ENCODE measurements around the gene GUK1. TPM values are rescaled to one million over a fixed set of nuclear protein-coding genes. Genes with fewer than 3 reads are reported as not detected.

Gene GUK1
- total and polyA plus RNA-seq, 11 donors = 142 to 358 (median 176) TPM

DNA sequence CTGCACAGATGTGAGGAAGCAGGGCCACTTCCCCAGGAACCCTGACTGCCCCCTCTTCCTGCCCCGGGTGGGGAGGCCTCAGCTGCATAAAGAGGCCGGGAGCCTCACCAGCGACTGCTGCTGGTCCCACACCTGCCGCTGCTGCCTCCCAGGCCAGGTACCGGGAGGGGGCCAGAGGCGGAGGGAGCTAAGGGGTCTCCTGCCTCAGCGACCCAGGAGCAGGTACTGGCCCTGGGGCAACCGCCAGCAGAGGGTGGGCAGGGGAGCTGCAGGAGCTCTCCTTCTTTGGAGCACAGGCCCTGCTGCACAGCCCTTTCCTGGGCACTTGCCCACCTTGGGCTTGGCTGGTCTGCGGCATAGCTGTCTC, 16.4 kb downstream of the GUK1 start:
- ATAC-seq (no peak), DNase-seq (peak in 2 of 5 donors; percentile 25 to 47)
- Histone ChIP-seq H3K27ac (no peak overlapping the region), H3K4me1 (peaks cover 0 to 22% (median 10%) of the 10 kb centered on the region in 12 donors), H3K27me3 (peaks cover 0 to 13% (median 0%) of the 10 kb centered on the region in 9 donors), H3K4me3 (no peak overlapping the region), H3K9me3 (no peaks in the 10 kb centered on the region), H3K36me3 (no peaks in the 10 kb centered on the region)
- intact Hi-C loops (cut with DNase I) = no loop called here
- TF ChIP-seq, protein P1, sequence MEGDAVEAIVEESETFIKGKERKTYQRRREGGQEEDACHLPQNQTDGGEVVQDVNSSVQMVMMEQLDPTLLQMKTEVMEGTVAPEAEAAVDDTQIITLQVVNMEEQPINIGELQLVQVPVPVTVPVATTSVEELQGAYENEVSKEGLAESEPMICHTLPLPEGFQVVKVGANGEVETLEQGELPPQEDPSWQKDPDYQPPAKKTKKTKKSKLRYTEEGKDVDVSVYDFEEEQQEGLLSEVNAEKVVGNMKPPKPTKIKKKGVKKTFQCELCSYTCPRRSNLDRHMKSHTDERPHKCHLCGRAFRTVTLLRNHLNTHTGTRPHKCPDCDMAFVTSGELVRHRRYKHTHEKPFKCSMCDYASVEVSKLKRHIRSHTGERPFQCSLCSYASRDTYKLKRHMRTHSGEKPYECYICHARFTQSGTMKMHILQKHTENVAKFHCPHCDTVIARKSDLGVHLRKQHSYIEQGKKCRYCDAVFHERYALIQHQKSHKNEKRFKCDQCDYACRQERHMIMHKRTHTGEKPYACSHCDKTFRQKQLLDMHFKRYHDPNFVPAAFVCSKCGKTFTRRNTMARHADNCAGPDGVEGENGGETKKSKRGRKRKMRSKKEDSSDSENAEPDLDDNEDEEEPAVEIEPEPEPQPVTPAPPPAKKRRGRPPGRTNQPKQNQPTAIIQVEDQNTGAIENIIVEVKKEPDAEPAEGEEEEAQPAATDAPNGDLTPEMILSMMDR (IDR thresholded peaks at IDR 0.05) = no peak
- no peak for TF ChIP-seq POLR2A (IDR thresholded peaks at IDR 0.05)
- WGBS, 4 donors = 56 to 83% (median 74%) methylated on average over 9 of the region's 9 CpGs

- DNase-seq = peak in 2 of 5 donors; percentile 7 to 49
- intact Hi-C loops (cut with DNase I) = no loop called here
- TF ChIP-seq POLR2A (IDR thresholded peaks at IDR 0.05) = no peak
- TF ChIP-seq, protein P1 (IDR thresholded peaks at IDR 0.05) = no peak
- ATAC-seq = no peak
- no peaks in the 10 kb centered on the region for H3K36me3 ChIP-seq
- H3K9me3 ChIP-seq = no peaks in the 10 kb centered on the region
- peaks cover 0 to 24% (median 10%) of the 10 kb centered on the region in 12 donors for H3K4me1 ChIP-seq
- H3K27me3 ChIP-seq = peaks cover 0 to 14% (median 0%) of the 10 kb centered on the region in 9 donors
- no peak overlapping the region for H3K27ac ChIP-seq
- H3K4me3 ChIP-seq = no peak overlapping the region
- 78 to 82% (median 80%) methylated on average over 18 to 24 of the region's 24 CpGs for WGBS, 4 donors
Measured at GRCh38 chr1:228156941-228157728, 17.1 kb downstream of the GUK1 start.

- H3K4me3 ChIP-seq = no peak overlapping the region
- no peak overlapping the region for H3K27ac ChIP-seq
- H3K36me3 ChIP-seq = no peaks in the 10 kb centered on the region
- TF ChIP-seq, protein P1 (IDR thresholded peaks at IDR 0.05) = no peak
- TF ChIP-seq POLR2A (IDR thresholded peaks at IDR 0.05) = no peak
- H3K9me3 ChIP-seq = no peaks in the 10 kb centered on the region
- peaks cover 0 to 20% (median 0%) of the 10 kb centered on the region in 9 donors for H3K27me3 ChIP-seq
- 64 to 68% (median 66%) methylated on average over 35 to 43 of the region's 43 CpGs for WGBS, 4 donors
- ATAC-seq = no peak
- H3K4me1 ChIP-seq = peaks cover 0 to 30% (median 16%) of the 10 kb centered on the region in 12 donors
- intact Hi-C loops (cut with DNase I) = no loop called here
- DNase-seq = peak in 2 of 5 donors; percentile 25 to 62
Measured at GRCh38 chr1:228157729-228158126, 17.6 kb downstream of the GUK1 start.

DNA sequence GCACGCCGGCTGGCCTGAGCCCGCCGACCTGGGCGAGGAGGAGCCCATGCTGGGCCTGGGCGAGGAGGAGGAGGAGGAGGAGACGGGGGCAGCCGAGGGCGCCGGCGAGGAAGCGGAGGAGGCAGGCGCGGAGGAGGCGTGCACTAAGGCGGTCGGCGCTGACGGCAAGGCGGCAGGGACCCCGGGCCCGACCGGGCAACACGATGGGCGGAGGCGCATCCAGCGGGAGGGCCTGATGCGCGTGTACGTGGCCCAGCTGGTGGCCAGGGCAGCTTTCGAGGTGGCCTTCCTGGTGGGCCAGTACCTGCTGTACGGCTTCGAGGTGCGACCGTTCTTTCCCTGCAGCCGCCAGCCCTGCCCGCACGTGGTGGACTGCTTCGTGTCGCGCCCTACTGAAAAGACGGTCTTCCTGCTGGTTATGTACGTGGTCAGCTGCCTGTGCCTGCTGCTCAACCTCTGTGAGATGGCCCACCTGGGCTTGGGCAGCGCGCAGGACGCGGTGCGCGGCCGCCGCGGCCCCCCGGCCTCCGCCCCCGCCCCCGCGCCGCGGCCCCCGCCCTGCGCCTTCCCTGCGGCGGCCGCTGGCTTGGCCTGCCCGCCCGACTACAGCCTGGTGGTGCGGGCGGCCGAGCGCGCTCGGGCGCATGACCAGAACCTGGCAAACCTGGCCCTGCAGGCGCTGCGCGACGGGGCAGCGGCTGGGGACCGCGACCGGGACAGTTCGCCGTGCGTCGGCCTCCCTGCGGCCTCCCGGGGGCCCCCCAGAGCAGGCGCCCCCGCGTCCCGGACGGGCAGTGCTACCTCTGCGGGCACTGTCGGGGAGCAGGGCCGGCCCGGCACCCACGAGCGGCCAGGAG, 18.3 kb downstream of the GUK1 start:
- ATAC-seq (no peak), DNase-seq (peak in 3 of 5 donors; percentile 23 to 47 (median 23))
- H3K27me3 ChIP-seq = peaks cover 0 to 24% (median 0%) of the 10 kb centered on the region in 9 donors
- intact Hi-C loops (cut with DNase I) = no loop called here
- no peak overlapping the region for H3K27ac ChIP-seq
- H3K36me3 ChIP-seq = no peaks in the 10 kb centered on the region
- H3K4me3 ChIP-seq = no peak overlapping the region
- no peaks in the 10 kb centered on the region for H3K9me3 ChIP-seq
- 35 to 59% (median 40%) methylated on average over 42 to 98 of the region's 98 CpGs for WGBS, 4 donors
- H3K4me1 ChIP-seq = peaks cover 0 to 36% (median 22%) of the 10 kb centered on the region in 12 donors
- TF ChIP-seq, protein P1 (IDR thresholded peaks at IDR 0.05) = no peak
- no peak for TF ChIP-seq POLR2A (IDR thresholded peaks at IDR 0.05)
